Medulla oblongata (tissue), 1 donor: ENCODE data around the gene IL17REL.
A peak's percentile ranks its signal among the peaks of the same experiment; 100 is the strongest.
"Not testable (repeated sequence)": the region's sequence is repeated elsewhere in the genome, so short reads cannot be mapped to it uniquely, and the experiment has no call there.

ENCODE experiments used
- DNase-seq: peaks from one replicate; pipeline ENCODE4 v3.0.0-alpha.2; 2015; ENCODE audit errors: extremely low spot score

Gene IL17REL

DNA sequence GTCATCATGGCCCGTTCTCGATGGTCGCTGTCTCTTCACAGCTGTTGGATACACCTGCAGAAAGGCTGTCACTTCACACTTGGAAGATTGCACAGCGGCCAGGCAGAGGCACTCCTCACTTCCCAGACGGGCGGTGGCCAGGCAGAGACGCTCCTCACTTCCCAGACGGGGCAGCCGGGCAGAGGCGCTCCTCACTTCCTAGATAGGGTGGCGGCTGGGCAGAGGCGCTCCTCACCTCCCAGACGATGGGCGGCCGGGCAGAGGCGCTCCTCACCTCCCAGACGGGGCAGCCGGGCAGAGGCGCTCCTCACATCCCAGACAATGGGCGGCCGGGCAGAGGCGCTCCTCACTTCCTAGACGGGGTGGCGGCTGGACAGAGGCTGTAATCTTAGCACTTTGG is 22.7 kb downstream of the IL17REL start:
- DNase-seq = not testable (repeated sequence)

DNA sequence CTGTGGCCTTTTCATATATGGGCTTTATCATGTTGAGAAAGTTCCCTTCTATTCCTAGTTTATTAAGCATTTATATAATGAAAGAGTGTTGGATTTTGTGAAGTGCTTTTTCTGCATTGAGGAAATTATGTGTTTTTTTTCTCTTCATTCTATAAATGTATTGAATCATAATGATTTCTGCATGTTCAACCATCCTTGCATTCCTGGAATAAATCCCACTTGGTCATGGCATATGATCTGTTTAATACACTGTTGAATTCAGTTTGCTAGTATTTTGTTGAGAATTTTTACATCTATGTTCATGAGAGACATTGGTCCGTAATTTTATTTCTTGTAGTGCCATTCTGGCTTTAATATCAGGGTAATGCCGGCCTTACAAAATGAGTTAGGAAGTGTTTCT is 26.2 kb downstream of the IL17REL start:
- no peak for DNase-seq

DNA sequence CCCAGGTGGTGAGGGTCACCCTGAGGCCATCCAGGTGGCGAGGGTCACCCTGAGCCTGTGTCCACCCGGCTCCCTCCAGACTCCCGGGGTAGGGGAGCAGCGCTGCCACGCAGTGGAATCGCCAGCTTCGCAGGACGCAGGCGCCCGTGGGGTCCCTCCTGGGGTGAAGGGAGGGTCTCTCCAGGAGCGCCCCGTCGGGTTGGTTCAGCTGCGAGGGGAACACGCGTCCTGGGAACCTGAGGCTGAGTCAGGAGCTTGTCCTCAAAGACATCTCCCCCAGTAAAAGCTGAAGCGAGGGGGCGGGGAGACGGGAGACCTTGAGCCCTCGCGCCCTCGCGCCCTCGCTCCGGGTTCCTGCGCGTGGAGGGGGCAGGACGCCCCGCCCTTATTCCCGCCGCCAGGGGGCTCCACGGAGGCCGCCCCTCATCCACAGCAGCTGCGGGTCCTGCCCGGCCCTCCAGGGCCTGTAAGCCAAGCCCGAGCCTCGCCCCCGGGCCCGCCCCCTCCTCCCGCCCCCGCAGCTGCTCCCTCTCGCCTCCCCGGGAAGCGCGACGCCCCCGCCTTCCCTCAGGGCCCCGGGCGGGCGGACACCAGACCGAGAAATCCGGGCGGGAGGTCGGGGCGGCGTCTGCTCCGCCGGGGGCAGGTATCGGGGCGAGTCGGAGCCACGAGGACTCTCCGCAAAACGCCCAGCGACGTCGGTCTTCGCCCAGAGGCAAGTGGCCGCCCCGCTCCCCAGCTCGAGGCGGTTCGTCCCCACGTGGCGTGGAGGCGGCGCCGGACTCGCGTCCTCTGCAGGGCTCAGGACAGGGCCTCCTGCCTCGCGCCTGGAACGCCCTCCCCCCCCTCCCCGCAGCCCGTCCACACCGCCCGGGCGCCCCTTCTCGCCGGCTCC is 29.2 kb downstream of the IL17REL start:
- no peak for DNase-seq

DNA sequence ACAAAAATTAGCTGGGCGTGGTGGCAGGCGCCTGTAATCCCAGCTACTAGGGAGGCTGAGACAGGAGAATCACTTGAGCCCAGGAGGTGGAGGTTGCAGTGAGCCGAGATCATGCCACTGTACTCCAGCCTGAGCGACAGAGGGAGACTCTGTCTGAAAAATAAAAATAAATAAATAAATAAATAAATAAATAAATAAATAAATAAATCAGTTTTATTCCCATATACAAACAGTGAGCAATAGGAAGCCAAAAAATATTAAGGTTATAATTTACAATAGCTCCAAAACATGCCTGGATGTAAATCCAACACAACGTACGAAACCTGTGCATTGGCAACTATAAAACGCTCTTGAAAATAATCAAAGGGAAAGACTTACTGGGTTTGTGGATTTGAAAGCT is 30.8 kb downstream of the IL17REL start:
- not testable (repeated sequence) for DNase-seq

DNA sequence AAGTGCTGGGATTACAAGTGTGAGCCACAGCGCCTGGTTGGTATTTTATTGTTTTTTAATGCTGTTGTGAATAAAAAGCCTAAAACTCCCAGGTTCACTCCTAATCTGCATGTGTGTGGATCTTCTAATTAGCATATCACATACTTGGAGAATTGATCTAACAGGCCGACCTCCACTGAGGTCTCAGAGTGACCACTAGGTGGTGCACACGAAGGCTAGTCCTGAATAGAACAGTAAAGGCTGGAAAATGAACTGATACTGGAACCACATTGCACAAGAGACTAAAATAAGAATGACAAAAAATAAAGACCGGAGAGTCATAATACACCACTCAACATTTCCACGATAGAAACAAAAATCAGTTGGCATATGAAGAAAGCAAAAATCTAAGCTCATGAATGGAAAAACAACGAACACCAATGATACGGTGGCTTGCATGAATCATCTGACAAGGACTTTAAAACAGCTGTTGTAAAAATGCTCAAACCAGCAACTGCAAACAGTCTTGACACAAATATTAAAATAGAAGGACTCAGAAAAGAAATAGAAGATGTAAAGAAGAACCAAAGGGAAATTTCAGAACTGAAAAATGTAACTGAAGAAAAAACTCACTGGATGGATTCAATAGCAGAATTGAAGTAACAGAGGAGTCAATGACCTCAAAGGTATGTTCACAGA is 32.8 kb downstream of the IL17REL start:
- no peak for DNase-seq

DNA sequence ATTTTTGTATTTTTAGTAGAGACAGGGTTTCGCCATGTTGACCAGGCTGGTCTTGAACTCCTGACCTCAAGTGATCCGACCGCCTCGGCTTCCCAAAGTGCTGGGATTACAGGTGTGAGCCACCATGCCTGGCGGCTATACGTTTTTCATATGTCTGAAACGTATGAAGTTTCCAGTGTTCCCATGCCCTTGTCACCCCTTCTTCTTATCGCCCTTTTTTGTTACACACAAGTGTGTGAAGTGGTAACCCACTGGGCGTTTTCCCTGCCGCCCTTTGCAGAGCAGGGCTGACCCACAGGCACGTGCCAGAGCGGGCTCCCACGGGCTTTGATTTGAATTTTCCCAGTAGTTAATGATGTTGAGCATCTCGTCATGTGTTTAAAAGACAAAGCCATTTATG is 35.0 kb downstream of the IL17REL start:
- no peak for DNase-seq

DNA sequence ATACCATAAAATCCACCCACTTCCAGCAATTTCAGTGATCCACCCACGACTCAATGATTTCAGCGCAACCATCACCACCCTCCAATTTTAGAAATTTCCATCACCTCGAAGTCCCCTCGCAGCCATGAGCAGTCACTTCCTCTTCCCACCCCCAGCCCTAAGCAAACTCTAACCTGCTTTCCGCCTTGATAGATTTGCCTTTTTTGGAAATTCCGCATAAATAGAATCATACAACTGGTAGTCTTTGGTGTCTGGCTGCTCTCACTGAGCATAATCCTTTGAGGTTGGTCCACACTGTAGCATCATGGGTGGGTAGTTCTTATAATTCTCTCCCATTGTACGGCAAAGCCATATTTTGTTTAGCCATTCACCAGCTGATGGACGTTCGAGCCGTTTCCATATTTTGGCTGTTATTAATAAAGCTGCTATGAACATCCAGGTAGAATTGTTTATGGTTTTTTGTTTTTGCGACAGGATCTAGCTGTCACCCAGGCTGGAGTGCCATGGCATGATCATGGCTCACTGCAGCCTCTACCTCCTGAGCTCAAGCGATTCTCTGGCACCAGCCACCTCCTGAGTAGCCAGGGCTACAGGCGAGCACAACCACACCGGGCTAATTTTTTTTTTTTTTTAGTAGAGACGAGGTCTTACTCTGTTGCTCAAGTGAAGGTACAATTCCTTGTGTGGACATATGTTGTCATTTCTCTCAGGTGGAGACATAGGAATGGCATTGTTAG is 36.0 kb downstream of the IL17REL start:
- DNase-seq = no peak

DNA sequence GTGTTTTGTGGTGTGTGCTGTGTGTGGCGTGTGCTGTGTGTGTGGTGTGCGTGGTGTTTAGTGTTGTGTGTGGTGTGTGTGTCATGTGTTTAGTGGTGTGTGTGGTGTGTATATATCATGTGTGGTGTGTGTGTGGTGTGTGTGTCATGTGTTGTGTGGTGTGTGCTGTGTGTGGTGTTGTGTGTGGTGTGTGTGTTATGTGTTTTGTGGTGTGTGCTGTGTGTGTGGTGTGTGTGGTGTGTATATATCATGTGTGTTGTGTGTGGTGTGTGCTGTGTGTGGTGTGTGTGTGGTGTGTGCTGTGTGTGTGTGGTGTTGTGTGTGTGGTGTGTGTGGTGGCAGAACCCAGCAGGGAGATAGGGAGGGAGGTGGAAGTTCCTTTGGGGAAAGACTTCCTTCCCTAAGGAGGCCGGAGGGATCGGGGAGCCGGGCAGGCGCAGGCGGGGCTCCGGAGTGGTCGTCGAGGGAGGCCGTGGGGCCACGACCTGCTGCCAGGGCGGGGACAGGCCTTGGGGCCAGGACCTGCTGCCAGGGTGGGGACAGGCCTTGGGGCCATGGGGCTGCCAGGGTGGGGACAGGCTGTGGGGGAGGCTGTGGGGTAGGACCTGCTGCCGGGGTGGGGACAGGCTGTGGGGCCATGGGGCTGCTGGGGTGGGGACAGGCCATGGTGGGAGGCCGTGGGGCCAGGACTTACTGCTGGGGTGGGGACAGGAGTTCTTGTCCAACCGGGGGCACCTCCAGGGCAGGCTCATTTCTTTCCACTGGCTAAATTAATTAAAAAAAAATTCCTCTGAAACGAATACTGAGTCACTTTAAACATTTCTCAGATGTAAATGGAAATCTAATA is 36.8 kb downstream of the IL17REL start:
- no peak for DNase-seq

DNA sequence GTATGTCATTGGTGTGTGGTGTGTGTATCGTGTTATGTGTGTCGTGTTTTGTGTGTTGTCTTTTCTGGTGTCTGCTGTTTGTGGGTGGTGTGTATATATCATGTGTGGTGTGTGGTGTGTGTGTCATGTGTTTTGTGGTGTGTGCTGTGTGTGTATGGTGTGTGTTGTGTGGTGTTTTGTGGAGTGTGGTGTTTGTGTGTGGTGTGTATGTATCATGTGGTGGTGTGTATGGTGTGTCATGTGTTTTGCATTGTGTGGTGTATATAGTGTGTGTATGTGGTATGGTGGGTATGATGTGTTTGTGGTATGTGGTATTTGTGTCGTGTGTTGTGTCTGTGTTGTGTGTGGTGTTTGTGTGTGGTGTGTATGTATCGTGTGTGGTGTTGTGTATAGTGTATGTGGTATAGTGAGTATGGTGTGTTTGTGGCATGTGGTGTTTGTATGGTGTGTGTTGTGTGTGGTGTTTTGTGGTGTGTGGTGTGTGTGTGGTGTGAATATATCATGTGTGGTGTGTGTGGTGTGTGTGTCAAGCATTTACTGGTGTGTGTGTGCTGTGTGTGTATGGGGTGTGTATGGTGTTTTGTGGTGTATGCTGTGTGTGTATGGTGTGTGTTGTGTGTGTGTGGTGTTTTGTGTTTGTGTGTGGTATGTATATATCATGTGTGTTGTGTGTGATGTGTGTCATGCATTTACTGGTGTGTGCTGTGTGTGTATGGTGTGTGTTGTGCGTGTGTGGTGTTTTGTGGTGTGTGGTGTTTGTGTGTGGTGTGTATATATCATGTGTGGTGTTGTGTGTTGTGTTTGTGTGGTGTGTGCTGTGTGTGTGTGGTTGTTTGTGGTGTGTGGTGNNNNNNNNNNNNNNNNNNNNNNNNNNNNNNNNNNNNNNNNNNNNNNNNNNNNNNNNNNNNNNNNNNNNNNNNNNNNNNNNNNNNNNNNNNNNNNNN is 39.3 kb downstream of the IL17REL start:
- DNase-seq = no peak

DNA sequence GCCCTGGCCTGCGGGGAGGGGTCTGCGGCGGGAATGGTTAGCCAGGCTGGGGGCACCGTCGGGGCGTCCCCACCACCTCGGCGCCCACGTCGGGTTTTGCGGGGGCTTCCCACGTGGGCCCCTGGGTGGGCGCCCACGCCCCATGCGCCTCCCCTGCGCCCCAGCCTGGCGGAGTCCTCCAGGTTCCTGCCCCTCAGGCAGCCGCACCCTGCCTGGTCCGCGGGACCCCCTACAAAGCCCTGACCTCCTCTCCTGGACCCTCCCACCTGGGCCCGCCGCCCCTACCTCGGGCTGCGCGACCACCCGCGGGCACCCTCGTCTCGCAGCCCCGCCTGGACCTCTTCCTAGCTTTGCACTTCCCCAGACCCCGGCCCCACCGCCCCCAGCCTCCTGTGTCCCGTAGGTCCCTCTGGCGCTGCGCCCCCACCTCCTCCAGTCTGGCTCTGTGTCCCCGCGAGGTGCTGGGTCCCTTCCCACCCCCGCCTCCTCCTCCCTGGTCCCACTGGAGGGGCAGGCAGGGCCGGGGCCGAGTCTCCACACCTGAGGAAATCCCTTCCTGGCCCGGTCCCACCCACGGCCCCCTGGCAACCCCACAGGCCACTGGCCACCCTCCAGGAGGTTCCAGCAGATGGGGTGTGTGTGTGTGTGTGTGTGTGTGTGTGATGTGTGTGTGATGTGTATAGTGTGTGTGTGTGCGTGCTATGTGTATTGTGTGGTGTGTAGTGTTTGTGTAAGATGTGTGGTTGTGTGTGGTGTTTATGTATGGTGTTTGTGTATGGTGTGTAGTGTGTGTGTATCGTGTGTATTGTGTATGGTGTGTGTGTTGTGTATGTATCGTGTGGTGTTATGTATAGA is 40.2 kb downstream of the IL17REL start:
- DNase-seq = no peak

DNA sequence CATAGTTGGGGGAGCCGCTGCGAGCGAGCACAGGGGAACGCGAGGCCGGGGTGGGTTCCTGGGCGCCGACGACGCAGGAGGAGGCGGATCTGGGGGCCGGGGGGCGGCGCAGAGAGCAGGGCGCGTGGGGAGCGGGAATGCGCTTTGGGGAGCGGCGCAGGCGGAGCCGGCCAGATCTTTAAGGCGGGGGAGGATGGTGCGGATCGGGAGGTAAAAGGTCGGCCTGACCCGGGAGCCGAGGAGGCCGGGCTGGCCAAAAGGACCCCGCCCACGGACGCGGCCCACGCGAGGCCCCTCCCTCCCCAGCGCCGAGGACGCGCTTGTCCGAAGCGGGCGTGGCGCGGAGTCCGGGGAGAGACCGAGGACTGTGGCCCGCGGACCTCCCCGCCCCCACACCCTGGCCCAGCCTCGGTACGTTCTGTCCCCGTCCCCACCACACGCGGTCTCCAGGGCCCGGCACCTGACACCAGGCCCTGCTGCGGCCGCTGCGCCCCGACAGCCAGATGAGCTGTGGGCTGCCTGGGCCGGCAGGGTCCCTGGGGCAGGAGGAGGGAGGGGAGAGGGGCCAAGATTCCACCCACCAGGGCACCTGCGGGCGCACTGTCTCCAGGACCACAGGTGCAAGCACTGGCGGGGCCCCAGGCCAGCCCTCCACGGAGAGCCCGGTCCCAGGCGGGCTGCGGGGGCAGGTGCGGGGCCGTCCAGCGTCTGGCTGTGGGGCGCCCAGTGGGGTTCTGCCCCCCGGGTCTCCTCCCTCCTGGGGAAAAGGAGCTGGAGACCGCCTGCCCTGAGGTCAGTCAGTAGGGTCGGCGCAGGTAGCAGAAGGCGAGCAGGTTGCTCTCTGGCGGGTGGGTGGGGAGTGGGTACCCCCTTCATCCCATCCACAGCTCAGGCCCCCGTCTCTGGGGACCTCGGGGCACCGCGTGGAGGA is 41.1 kb downstream of the IL17REL start:
- peak; percentile 40 for DNase-seq

DNA sequence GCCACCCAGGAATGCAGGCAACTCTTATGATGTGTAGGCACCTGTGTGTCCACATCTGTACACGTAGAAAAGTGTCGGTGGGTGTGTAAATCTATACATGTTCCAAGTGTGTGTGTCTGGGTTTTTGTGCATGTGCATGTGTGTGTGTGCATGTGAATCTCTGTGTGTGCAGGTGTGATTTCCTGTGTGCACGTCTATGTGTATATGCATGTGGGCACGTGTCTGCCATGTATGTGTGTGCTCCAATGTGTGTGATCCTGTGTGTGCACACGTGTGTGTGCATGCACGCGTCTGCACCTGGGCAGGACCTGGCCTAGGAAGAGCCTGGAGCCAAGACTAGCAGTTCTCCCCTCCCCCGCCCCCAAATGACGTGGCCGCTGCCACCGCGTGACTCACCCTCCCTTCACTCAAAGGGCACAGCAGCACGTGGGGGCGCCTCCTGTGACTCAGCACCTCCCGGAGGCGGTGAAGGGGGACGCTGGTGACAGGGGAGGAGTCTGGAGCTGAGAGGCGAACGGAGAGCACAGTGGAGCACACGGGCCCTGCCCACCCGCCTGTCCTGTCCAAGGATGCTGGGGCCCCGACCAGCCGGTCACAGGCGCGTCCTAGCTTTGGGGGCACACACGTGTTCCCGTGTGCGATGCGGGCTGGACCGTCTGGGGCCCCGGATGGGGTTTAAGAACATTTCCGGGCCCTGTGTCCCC is 41.9 kb downstream of the IL17REL start:
- DNase-seq = peak; percentile 94

DNA sequence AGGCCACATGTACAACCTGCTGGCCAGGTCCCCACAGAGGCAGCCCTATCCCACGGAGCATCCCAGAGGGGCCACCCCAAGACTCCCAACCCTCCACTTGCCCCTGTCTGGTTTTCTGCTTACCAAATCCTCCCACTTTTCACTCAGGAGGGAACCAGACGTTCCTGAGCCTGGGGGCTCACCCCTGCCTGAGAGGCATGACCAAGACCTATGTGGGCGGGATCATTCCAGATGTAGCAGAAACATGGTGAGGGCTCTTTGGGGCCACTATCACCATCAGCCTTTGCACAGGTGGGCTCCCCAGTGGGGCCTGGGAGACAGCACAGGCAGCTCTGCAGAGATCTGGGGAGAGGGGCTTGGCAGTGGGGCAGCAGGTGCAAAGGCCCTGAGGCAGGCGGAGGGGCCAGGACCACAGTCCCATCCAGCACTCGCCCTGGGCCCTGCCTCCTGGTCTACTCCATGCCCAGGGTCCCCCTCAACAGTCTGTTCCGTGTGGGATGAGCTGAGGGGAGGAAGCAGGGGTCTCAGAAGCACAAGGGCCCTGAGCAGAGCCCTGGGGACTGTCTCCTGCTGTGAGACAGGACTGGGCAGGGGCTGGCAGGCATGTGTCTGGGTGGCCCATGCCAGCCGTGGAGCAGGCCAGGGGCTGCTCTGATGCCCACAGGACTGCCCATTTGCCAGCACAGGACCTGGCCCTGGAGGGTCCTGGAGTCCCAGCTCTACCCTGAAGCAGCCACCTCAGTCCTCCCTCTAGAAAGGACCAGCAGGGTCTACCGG is 42.6 kb downstream of the IL17REL start:
- DNase-seq = no peak

DNA sequence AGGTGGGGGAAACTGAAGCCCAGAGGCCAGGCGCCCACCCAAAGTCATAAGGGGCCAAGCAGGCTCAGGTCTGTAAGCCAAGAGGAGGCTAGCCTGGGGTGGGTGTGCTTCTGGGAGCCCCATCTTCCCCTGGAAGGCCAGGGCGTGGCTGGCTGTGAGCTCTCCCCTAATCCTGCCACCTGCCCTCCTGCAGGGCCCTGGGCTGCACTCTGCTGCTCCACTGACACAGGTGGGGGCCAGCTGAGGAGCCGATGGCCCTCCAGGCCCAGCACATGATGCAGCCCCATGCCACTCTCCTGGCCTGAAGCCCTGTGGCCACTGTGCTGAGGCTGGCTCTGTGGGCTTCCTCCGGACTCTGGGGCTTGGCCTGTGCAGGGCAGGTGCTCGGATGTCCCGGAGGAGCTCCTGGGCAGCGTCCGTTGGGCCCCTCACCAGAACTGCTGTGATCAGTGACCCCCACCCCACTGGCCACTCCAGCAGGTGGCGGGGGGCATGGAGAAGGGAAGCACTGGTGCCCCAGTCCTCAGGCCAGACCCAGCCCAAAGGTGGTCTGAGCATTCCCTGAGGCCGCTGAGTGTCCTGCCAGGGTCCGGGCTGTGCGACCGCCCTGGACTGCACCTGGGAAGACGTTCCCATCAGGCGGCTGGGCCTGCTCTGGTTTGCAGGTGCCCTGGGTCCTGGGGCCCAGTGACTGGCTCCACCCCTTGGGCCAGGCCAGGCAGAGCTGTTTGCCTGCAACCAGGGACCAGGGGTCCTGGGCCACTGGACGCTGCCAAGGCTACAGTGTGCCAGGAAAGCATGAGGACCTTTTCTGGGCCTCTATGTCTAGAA is 43.5 kb downstream of the IL17REL start:
- DNase-seq = no peak

DNA sequence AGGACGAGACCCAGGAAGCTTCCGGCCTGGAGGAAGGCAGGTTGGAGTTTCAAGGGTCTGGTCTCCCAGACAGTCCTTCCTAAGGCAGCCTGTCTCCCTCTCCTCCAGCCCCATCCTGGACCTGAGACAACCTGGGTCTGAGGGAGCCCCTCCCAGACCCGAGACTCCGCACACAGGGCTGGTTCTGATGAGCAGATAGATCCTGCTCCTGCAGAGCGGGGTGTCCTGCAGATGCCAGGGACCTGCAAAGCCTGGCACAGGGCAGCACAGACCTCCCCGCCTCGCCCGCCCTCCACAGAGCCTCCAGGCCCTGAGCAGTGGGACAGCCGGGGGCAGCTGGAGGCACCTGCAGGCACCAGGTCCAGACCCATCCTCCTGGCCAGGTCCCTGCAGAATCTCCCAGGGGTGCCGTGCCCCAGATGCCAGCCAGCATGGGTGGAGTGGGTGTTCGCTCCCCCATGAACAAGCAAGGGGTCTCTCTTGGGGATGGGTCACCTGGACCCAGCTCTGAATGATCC is 44.2 kb downstream of the IL17REL start:
- no peak for DNase-seq

DNA sequence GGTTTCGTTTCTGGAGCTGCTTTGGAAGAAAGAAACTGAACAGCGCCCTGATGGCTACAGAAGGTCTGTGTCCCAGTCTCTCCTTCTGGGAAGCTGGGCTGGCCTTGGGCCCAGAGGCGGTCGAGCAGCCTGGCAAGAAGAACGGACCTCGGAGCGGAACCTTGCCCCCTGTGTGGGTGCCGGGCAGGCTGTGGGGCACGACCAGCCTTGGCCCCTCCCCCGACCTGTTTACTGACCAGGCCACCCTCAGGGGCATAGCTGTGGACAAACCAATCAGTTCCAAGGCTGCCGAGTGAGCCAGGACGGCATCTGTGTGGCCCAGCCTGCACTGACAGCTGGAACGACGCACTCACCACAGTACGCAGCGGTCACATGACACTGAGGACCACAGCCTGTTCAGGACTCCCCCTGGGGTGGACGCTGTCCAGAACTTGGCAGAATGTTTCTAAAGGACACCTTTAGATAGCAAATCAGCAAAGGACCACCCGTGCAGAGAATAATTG is 44.8 kb downstream of the IL17REL start:
- peak; percentile 56 for DNase-seq
